HepG2 (cell line): Measurements from ENCODE around the gene KCNK17. TPM values are rescaled to one million over a fixed set of nuclear protein-coding genes. Genes with fewer than 3 reads are reported as not detected.

Experiments used
- ATAC-seq: fragments of 200-7000 bp; cut with Tn5 transposase; 3 replicates; pipeline ENCODE4 v1.9.1; 2020; ENCODE audit warnings: mild to moderate bottlenecking, moderate library complexity
- BruUV-seq: library from RNA; stranded (reverse); fragments of 400-500 nt; replicated peaks from 2 replicates; lab custom pipeline; 2021; lab: Mats Ljungman, UMichigan
- CTCF ChIA-PET: fragments of 300-600 bp; formaldehyde crosslinking; extraction: SDS; loops from one replicate; lab custom pipeline; 2021; ENCODE audit warnings: low total read pairs, inconsistent platforms, low intra/inter-chr PET ratio; lab: Yijun Ruan, JAX
- POLR2A ChIA-PET: fragments of 350-600 bp; sonication (Branson Sonifier 250); formaldehyde crosslinking; loops from one replicate; lab custom pipeline; 2020; ENCODE audit warnings: antibody characterized with exemption, inconsistent platforms; lab: Yijun Ruan, JAX
- DNase-seq: peaks from one replicate; pipeline ENCODE4 v3.0.0-alpha.2; 2015; ENCODE audit warnings: low spot score
- FAIRE-seq: peaks from 3 replicates; lab custom pipeline; 2011; peaks lifted over from hg19 to GRCh38; lab: Jason Lieb, UNC
- H2AFZ ChIP-seq: one replicate; pipeline ENCODE4 v1.6.1; 2011; ENCODE audit warnings: low read length, inconsistent platforms
- H3K27ac ChIP-seq: fragments of 300-600 bp; 3 replicates; pipeline ENCODE4 v1.8.0; 2011; ENCODE audit warnings: mixed run types, mild to moderate bottlenecking, mixed read lengths, low read length, inconsistent platforms; ENCODE audit not compliant: insufficient read depth; ENCODE audit errors: extremely low read length
- H3K27me3 ChIP-seq, 2 experiments: fragments of 200-600 bp in 1 of 2; 2 replicates in 1 of 2; 3 replicates in 1 of 2; pipeline versions ENCODE4 v1.6.0 to v1.8.0; 2011; ENCODE audit warnings: low read length in 2 of 2, mild to moderate bottlenecking in 2 of 2, moderate library complexity in 2 of 2, inconsistent platforms in 1 of 2; ENCODE audit not compliant: insufficient read depth in 2 of 2, control insufficient read depth in 1 of 2
- H3K36me3 ChIP-seq, 2 experiments: fragments of 200-600 bp in 1 of 2; replicated peaks in 1 of 2; 2 replicates in 1 of 2; 3 replicates in 1 of 2; pipeline versions ENCODE4 v1.5.1 to v1.8.0; 2011; ENCODE audit warnings: low read length in 2 of 2, inconsistent platforms in 1 of 2; ENCODE audit not compliant: insufficient read depth in 2 of 2, control insufficient read depth in 1 of 2
- H3K4me1 ChIP-seq: 2 replicates; pipeline ENCODE4 v1.5.1; 2012; ENCODE audit warnings: low read length, inconsistent platforms; ENCODE audit not compliant: insufficient read depth
- H3K4me2 ChIP-seq: 2 replicates; pipeline ENCODE4 v1.6.0; 2011; ENCODE audit warnings: low read depth, low read length, inconsistent platforms
- H3K4me3 ChIP-seq, 3 experiments: fragments of 200-600 bp in 1 of 3; sonication (generic), shearing (Covaris generic) in 1 of 3; replicated peaks in 1 of 3; 2 replicates each; pipeline ENCODE4 v1.5.1; 2011 to 2016; ENCODE audit warnings: low read length in 3 of 3, inconsistent platforms in 2 of 3, low read depth in 2 of 3, mild to moderate bottlenecking in 2 of 3, control low read depth in 1 of 3, mixed read lengths in 1 of 3; ENCODE audit not compliant: insufficient read depth in 1 of 3
- H3K79me2 ChIP-seq: one replicate; pipeline ENCODE4 v1.6.1; 2011; ENCODE audit warnings: low read length, inconsistent platforms; ENCODE audit not compliant: insufficient read depth
- H3K9ac ChIP-seq: 2 replicates; pipeline ENCODE4 v1.6.0; 2011; ENCODE audit warnings: mild to moderate bottlenecking, low read depth, low read length, inconsistent platforms; ENCODE audit not compliant: insufficient read depth
- H3K9me3 ChIP-seq: 2 replicates; pipeline ENCODE4 v1.5.1; 2012; ENCODE audit warnings: mild to moderate bottlenecking, low read length
- H4K20me1 ChIP-seq: 2 replicates; pipeline ENCODE4 v1.6.0; 2011; ENCODE audit warnings: inconsistent platforms, mild to moderate bottlenecking, low read length, moderate library complexity; ENCODE audit not compliant: insufficient read depth
- FOXP4 ChIP-seq: sonication (generic); formaldehyde crosslinking; IDR thresholded peaks from 2 replicates; pipeline ENCODE4 v1.4.0; 2020; ENCODE audit warnings: missing genetic modification reagents
- MED8 ChIP-seq: sonication (generic); formaldehyde crosslinking; IDR thresholded peaks from 2 replicates; pipeline ENCODE4 v1.8.1; 2023; ENCODE audit warnings: mild to moderate bottlenecking, missing genetic modification reagents; ENCODE audit not compliant: insufficient replicate concordance
- MXD1 ChIP-seq: sonication (generic); formaldehyde crosslinking; IDR thresholded peaks from 2 replicates; pipeline ENCODE4 v1.4.0; 2020; ENCODE audit warnings: mild to moderate bottlenecking, missing genetic modification reagents
- NR2F6 ChIP-seq, 2 experiments: IDR thresholded peaks; 2 replicates each; pipeline ENCODE4 v1.6.1; 2016; ENCODE audit warnings: antibody characterized with exemption in 1 of 2, mild to moderate bottlenecking in 1 of 2
- SAFB2 ChIP-seq: sonication (generic); formaldehyde crosslinking; IDR thresholded peaks from 2 replicates; pipeline ENCODE4 v1.5.1; 2020; ENCODE audit warnings: missing genetic modification reagents, low read depth, mild to moderate bottlenecking, borderline replicate concordance
- XRCC5 ChIP-seq: fragments of 200-400 bp; formaldehyde crosslinking; optimal IDR thresholded peaks from 2 replicates; pipeline ENCODE3; 2017; ENCODE audit warnings: mild to moderate bottlenecking, low read length
- ZBTB39 ChIP-seq: sonication (generic); formaldehyde crosslinking; IDR thresholded peaks from 2 replicates; pipeline ENCODE4 v1.5.0; 2020; ENCODE audit warnings: missing genetic modification reagents
- ZNF10 ChIP-seq: sonication (generic); formaldehyde crosslinking; IDR thresholded peaks from 2 replicates; pipeline ENCODE4 v1.4.0; 2020; ENCODE audit warnings: mild to moderate bottlenecking, low read depth, missing genetic modification reagents, borderline replicate concordance
- ZNF350 ChIP-seq: sonication (generic); formaldehyde crosslinking; IDR thresholded peaks from 2 replicates; pipeline ENCODE4 v1.4.0; 2020; ENCODE audit warnings: mild to moderate bottlenecking, low read depth, missing genetic modification reagents, borderline replicate concordance
- WGBS: methylation state at CpG from one replicate; pipeline ENCODE4 v1.1.6; 2017; ENCODE audit warnings: low lambda C conversion rate; 5-methylcytosine and 5-hydroxymethylcytosine counted together
- in situ Hi-C: cut with HindIII; loops from 2 replicates; pipeline ENCODE4 v1.10.0; 2017; ENCODE audit warnings: low pct_unique_long_range_greater_than_20kb; ENCODE audit not compliant: extremely low pct_ligation_motif_present
- intact Hi-C: fragments of 100-400 bp; cut with micrococcal nuclease; formaldehyde crosslinking; loops from one replicate; pipeline ENCODE4 v1.10.0; 2022; ENCODE audit not compliant: unreplicated experiment
- polyA plus RNA-seq, 8 experiments: library from polyadenylated mRNA; depleted of rRNA in 3 of 8; stranded (reverse) in 7 of 8; unstranded in 1 of 8; fragments of >200 nt; fragmentation: Illumina TruSeq in 4 of 8; extraction: Trizol in 4 of 8; gene quantifications; 2 replicates each; pipeline versions ENCODE4 v1.2.1 to v1.2.3, GENCODE V29; 2011 to 2016; ENCODE audit warnings: low read depth in 4 of 8, missing spikeins in 1 of 8, mixed read lengths in 1 of 8; ENCODE audit not compliant: insufficient read depth in 1 of 8
- total RNA-seq, 5 experiments: library from RNA; depleted of rRNA; stranded (reverse); fragments of >200 nt; fragmentation: Illumina TruSeq; extraction: Trizol; gene quantifications; 2 replicates each; pipeline ENCODE4 v1.2.3, GENCODE V29; 2016; ENCODE audit warnings: low read depth in 1 of 5
- TF ChIP-seq, protein P1 (sequence below): sonication (generic); formaldehyde crosslinking; IDR thresholded peaks from 2 replicates; pipeline ENCODE4 v1.9.0; 2021; ENCODE audit warnings: missing genetic modification reagents, mild to moderate bottlenecking, borderline replicate concordance
- TF ChIP-seq, protein P2 (sequence below): IDR thresholded peaks from 2 replicates; pipeline ENCODE4 v1.6.1; 2016; ENCODE audit warnings: mild to moderate bottlenecking
- TF ChIP-seq, protein P3 (sequence below): sonication (generic); formaldehyde crosslinking; IDR thresholded peaks from 2 replicates; pipeline ENCODE4 v1.4.0; 2020; ENCODE audit warnings: missing genetic modification reagents, low read depth, mild to moderate bottlenecking, borderline replicate concordance

KCNK17 gene
- total and polyA plus RNA-seq, 2 of the 13 experiments (the other 11 are each of a cell fraction or from before 2014, with no cell fraction given) = not detected

DNA sequence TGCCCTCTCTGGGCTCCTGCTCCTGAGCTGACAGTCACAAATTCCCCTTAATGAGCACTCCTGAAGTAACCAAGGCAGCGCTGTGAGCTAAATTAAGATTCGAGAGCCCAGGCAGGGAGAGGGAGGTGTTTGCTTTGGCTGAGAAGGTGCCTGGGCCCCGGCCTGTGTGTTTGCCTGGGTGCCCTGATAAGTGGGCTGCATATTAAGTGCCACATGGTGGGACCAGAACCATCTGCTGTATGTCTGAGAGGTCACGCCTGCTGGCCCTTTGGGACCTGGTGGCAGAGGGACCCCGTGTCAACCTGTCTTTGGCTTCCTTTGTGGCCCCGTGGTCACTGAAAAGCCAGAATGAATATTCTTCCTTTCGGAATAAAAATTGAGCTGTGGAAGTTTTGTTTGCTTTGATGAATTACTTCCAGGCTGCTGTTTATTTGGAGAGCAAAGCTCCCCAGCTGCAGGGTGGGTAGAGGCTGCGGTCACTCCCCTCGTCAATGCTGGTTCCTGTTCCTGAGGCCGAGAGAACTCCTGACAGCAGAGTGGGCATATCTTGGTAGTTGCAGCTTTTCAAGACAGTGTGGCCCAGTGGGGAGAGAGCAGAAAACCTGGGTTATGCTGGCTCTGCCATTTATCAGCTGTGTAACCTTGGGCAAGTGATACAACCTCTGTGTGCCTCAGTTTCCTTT, 25.8 kb upstream of the KCNK17 start:
- Histone ChIP-seq H3K27me3 (no peaks in the 10 kb centered on the region; a peak in 1 of 5 replicates), H4K20me1 (no peaks in the 10 kb centered on the region), H3K27ac (no peak overlapping the region), H3K4me2 (no peak overlapping the region), H3K36me3 (no peaks in the 10 kb centered on the region), H3K9me3 (no peaks in the 10 kb centered on the region), H3K4me3 (no peak overlapping the region), H3K4me1 (no peaks in the 10 kb centered on the region), H2AFZ (no peak overlapping the region)
- CTCF ChIA-PET = no interaction called here
- POLR2A ChIA-PET = no interaction called here
- intact Hi-C loops = no loop called here
- ATAC-seq = no peak
- 25% methylated on average over 10 of the region's 10 CpGs for WGBS
- DNase-seq = no peak
- in situ Hi-C loops = no loop called here
- TF ChIP-seq, protein P1, sequence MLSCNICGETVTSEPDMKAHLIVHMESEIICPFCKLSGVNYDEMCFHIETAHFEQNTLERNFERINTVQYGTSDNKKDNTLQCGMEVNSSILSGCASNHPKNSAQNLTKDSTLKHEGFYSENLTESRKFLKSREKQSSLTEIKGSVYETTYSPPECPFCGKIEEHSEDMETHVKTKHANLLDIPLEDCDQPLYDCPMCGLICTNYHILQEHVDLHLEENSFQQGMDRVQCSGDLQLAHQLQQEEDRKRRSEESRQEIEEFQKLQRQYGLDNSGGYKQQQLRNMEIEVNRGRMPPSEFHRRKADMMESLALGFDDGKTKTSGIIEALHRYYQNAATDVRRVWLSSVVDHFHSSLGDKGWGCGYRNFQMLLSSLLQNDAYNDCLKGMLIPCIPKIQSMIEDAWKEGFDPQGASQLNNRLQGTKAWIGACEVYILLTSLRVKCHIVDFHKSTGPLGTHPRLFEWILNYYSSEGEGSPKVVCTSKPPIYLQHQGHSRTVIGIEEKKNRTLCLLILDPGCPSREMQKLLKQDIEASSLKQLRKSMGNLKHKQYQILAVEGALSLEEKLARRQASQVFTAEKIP (CRISPR knock-in tag) = no peak
- no peak for TF ChIP-seq ZBTB39 (CRISPR knock-in tag)
- no peak for TF ChIP-seq SAFB2 (CRISPR knock-in tag)
- TF ChIP-seq NR2F6 (IDR thresholded peaks at IDR 0.05) = no peak
- TF ChIP-seq NR2F6 (CRISPR knock-in tag; IDR thresholded peaks at IDR 0.05) = no peak
- no peak for TF ChIP-seq ZNF350 (CRISPR knock-in tag)
- TF ChIP-seq, protein P2, sequence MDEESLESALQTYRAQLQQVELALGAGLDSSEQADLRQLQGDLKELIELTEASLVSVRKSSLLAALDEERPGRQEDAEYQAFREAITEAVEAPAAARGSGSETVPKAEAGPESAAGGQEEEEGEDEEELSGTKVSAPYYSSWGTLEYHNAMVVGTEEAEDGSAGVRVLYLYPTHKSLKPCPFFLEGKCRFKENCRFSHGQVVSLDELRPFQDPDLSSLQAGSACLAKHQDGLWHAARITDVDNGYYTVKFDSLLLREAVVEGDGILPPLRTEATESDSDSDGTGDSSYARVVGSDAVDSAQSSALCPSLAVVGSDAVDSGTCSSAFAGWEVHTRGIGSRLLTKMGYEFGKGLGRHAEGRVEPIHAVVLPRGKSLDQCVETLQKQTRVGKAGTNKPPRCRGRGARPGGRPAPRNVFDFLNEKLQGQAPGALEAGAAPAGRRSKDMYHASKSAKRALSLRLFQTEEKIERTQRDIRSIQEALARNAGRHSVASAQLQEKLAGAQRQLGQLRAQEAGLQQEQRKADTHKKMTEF = no peak
- TF ChIP-seq XRCC5 = no peak
- TF ChIP-seq MXD1 = no peak
- no peak for TF ChIP-seq FOXP4 (CRISPR knock-in tag)
- TF ChIP-seq, protein P3, sequence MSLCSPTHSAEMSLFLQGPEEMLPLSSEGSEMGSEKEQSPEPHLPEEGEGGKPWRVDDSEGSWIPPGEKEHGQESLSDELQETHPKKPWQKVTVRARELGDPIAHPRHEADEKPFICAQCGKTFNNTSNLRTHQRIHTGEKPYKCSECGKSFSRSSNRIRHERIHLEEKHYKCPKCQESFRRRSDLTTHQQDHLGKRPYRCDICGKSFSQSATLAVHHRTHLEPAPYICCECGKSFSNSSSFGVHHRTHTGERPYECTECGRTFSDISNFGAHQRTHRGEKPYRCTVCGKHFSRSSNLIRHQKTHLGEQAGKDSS = no peak
- no peak for TF ChIP-seq ZNF10 (CRISPR knock-in tag)
- TF ChIP-seq MED8 (CRISPR knock-in tag) = no peak
- TF ChIP-seq, all 625 proteins: peak for 0
- Histone ChIP-seq H3K79me2 (no peaks in the 10 kb centered on the region), H3K9ac (no peak overlapping the region)
- no peak for FAIRE-seq
- BruUV-seq = no TSS peak
